A673 (cell line): ENCODE measurements around the gene NOS1AP.

Experiments used
- EZH2 ChIP-seq: fragments of 200-600 bp; sonication (generic); IDR thresholded peaks from 2 replicates; pipeline ENCODE4 v1.6.1; 2017; ENCODE audit warnings: borderline replicate concordance, low read depth, mild to moderate bottlenecking, mixed read lengths, antibody characterized with exemption, low read length; ENCODE audit not compliant: poor library complexity, severe bottlenecking
- TF ChIP-seq, protein P1 (sequence below): fragments of 300-800, 200-600 bp; sonication (generic); conservative IDR thresholded peaks from 2 replicates; pipeline ENCODE4 v1.5.1; 2017; ENCODE audit warnings: low read depth, mild to moderate bottlenecking, antibody characterized with exemption, low read length, moderate library complexity, mixed read lengths

DNA sequence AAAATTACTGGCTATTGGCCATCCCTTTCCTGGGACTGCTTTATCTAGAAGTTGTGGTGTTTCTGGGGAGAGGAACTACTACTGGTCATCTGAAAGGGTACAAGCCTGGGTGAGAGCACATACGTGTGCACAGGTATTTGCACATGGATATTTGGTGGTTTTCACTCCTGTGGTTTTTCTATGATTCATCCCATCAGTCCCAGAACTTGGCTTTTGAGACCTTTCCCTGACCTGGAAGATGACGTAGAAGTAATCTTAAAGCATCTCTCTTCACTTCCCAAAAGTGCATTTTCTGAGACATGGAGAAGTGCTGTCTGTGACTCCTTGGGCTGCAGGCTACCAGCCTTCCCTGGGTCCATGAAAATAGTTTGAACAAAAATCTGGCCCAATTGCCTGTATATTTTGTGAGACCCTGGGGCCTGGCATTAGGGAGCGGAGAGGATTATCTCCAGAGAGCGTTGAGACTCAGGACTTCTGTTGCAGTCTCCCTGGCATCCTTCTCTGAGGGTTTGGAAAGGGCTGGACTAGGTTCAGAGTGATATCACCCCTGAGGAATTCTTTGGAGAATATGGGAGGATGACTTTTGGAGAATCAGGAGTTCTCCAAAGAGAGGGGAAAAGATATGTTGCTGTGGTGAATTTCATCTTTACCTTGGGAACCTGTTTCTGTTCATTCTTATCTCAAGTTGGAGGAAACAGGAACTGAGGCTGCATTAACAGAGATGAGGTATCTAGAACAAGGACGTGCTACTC is 130.8 kb downstream of the NOS1AP start:
- TF ChIP-seq, protein P1, sequence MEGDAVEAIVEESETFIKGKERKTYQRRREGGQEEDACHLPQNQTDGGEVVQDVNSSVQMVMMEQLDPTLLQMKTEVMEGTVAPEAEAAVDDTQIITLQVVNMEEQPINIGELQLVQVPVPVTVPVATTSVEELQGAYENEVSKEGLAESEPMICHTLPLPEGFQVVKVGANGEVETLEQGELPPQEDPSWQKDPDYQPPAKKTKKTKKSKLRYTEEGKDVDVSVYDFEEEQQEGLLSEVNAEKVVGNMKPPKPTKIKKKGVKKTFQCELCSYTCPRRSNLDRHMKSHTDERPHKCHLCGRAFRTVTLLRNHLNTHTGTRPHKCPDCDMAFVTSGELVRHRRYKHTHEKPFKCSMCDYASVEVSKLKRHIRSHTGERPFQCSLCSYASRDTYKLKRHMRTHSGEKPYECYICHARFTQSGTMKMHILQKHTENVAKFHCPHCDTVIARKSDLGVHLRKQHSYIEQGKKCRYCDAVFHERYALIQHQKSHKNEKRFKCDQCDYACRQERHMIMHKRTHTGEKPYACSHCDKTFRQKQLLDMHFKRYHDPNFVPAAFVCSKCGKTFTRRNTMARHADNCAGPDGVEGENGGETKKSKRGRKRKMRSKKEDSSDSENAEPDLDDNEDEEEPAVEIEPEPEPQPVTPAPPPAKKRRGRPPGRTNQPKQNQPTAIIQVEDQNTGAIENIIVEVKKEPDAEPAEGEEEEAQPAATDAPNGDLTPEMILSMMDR: no peak
- TF ChIP-seq EZH2: no peak
